ENCODE results near the gene MEGF11.

MEGF11 gene

GRCh38 chr15:66142285-66142684 is 111.3 kb downstream of the MEGF11 start:
- DNase-seq (ENCODE audit: low spot score), result no peak

GRCh38 chr15:66139591-66140207 is 113.9 kb downstream of the MEGF11 start:
- DNase-seq (ENCODE audit: low spot score), result no peak

- no peak for DNase-seq (ENCODE audit: low spot score)
Measured at GRCh38 chr15:66138892-66139590, 114.5 kb downstream of the MEGF11 start.

- no peak for DNase-seq (ENCODE audit: low spot score)
Measured at GRCh38 chr15:66138096-66138783, 115.3 kb downstream of the MEGF11 start.

- DNase-seq (ENCODE audit: low spot score), result no peak
Measured at GRCh38 chr15:66136948-66137347, 116.6 kb downstream of the MEGF11 start.

- DNase-seq (ENCODE audit: low spot score), result no peak
Measured at GRCh38 chr15:66135664-66136063, 117.9 kb downstream of the MEGF11 start.

- no peak for DNase-seq (ENCODE audit: low spot score)
Measured at GRCh38 chr15:66134284-66134683, 119.3 kb downstream of the MEGF11 start.

GRCh38 chr15:66133247-66133885 is 120.2 kb downstream of the MEGF11 start:
- no peak for DNase-seq (ENCODE audit: low spot score)

- DNase-seq (ENCODE audit: low spot score), result no peak
Measured at GRCh38 chr15:66132251-66132816, 121.2 kb downstream of the MEGF11 start.

GRCh38 chr15:66131831-66132230 is 121.7 kb downstream of the MEGF11 start:
- DNase-seq (ENCODE audit: low spot score), result no peak

GRCh38 chr15:66131200-66131599 is 122.3 kb downstream of the MEGF11 start:
- no peak for DNase-seq (ENCODE audit: low spot score)

GRCh38 chr15:66130496-66131034 is 123.0 kb downstream of the MEGF11 start:
- no peak for DNase-seq (ENCODE audit: low spot score)

GRCh38 chr15:66129586-66129985 is 124.0 kb downstream of the MEGF11 start:
- no peak for DNase-seq (ENCODE audit: low spot score)

- DNase-seq (ENCODE audit: low spot score), result no peak
Measured at GRCh38 chr15:66128116-66128680, 125.4 kb downstream of the MEGF11 start.

GRCh38 chr15:66126456-66126855 is 127.1 kb downstream of the MEGF11 start:
- no peak for DNase-seq (ENCODE audit: low spot score)

- DNase-seq (ENCODE audit: low spot score), result no peak
Measured at GRCh38 chr15:66126031-66126441, 127.5 kb downstream of the MEGF11 start.

GRCh38 chr15:66124651-66125050 is 128.9 kb downstream of the MEGF11 start:
- DNase-seq (ENCODE audit: low spot score), result no peak

- no peak for DNase-seq (ENCODE audit: low spot score)
Measured at GRCh38 chr15:66123799-66124198, 129.8 kb downstream of the MEGF11 start.

- DNase-seq (ENCODE audit: low spot score), result no peak
Measured at GRCh38 chr15:66120422-66120821, 133.1 kb downstream of the MEGF11 start.

- DNase-seq (ENCODE audit: low spot score), result no peak
Measured at GRCh38 chr15:66117841-66118240, 135.7 kb downstream of the MEGF11 start.

- no peak for DNase-seq (ENCODE audit: low spot score)
Measured at GRCh38 chr15:66115568-66116206, 137.9 kb downstream of the MEGF11 start.
